Fibroblast of lung (primary cell): Measurements from ENCODE around the gene LMO1.

Experiments used
- EZH2 ChIP-seq: IDR thresholded peaks from 2 replicates; pipeline ENCODE4 v1.5.1; 2012; ENCODE audit warnings: low read length, control low read depth, mild to moderate bottlenecking; ENCODE audit errors: missing control alignments
- TF ChIP-seq, protein P1 (sequence below), 2 donors: IDR thresholded peaks in 1 of 2; conservative IDR thresholded peaks in 1 of 2; 1 replicate in 1 of 2; 2 replicates in 1 of 2; pipeline ENCODE4 v1.5.1; 2011 to 2012; ENCODE audit warnings: low read length in 2 of 2, control low read depth in 1 of 2, inconsistent platforms in 1 of 2, low read depth in 1 of 2, mild to moderate bottlenecking in 1 of 2

DNA sequence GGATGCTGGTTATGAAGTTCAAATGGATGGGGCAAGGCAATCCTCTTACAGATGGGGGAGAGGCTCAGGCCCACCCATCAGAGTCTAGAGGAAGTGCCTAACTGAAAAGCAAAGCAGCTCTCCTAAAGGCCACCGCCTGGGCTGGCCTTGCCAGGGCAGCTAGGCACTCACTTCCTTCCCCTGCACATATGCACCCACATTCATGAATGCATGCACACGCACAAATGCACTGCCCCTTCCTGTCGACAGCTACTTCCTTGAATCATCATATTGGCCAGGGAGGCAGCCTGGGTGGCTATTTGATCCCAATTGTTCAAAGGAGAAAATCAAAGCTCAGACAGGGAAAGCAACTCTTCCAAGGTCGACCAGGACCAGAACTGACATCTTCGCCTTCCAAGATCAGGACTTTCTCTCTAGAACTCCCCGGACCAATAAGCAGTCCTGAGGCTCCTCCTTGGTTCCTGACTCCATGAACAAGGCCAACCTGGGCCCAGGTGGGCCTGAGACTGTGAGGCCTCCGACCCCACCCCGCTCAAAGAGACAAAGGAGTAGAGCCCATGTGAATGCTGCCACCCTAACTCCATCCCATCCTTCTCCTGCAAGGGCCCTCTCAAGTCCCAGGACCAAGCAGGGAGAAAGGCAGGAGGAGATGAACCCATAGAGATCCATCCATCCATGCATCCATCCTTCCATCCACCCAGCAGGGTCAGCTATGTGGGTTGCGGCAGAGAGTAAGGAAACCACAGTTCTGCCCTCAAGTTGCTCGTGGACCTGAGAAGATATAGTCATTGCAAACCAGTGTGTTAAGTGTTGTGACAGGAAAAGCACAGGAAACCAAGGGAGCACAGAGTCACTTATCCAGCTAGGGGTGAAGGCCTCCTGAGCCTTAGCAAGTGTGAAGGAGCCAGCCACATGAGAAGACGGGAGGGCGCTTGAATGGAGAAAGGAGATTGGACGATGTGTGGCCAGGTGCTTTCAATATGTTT lies 35.4 kb upstream of the LMO1 start:
- TF ChIP-seq, protein P1, sequence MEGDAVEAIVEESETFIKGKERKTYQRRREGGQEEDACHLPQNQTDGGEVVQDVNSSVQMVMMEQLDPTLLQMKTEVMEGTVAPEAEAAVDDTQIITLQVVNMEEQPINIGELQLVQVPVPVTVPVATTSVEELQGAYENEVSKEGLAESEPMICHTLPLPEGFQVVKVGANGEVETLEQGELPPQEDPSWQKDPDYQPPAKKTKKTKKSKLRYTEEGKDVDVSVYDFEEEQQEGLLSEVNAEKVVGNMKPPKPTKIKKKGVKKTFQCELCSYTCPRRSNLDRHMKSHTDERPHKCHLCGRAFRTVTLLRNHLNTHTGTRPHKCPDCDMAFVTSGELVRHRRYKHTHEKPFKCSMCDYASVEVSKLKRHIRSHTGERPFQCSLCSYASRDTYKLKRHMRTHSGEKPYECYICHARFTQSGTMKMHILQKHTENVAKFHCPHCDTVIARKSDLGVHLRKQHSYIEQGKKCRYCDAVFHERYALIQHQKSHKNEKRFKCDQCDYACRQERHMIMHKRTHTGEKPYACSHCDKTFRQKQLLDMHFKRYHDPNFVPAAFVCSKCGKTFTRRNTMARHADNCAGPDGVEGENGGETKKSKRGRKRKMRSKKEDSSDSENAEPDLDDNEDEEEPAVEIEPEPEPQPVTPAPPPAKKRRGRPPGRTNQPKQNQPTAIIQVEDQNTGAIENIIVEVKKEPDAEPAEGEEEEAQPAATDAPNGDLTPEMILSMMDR (conservative IDR thresholded peaks at IDR 0.05 in 1 of 2, IDR thresholded peaks at IDR 0.05 in 1 of 2; ENCODE audit: low read depth in 1 of 2, low read length in 2 of 2) = no peak
- no peak for TF ChIP-seq EZH2
